Liver (tissue), 9 donors: ENCODE data around the gene IL1RAPL2. TPM values are rescaled to one million over a fixed set of nuclear protein-coding genes. Genes with fewer than 3 reads are reported as not detected.

Source experiments
- DNase-seq: peaks from one replicate; pipeline ENCODE4 v3.0.0-alpha.2; 2017; ENCODE audit warnings: low spot score
- H3K27ac ChIP-seq, 2 donors: one replicate each; pipeline ENCODE4 v1.7.0; 2013; ENCODE audit warnings: inconsistent platforms in 2 of 2, low read length in 2 of 2, control low read depth in 1 of 2, low read depth in 1 of 2, mild to moderate bottlenecking in 1 of 2
- H3K27me3 ChIP-seq, 4 donors: one replicate each; pipeline versions ENCODE4 v1.6.1 to v1.7.0; 2013; ENCODE audit warnings: low read length in 3 of 4, inconsistent platforms in 1 of 4, mild to moderate bottlenecking in 1 of 4, moderate library complexity in 1 of 4; ENCODE audit not compliant: control insufficient read depth in 4 of 4, insufficient read depth in 4 of 4
- H3K36me3 ChIP-seq, 4 donors: one replicate each; pipeline versions ENCODE4 v1.6.1 to v1.7.0; 2013; ENCODE audit warnings: low read length in 3 of 4, mild to moderate bottlenecking in 3 of 4, low read depth in 1 of 4, moderate library complexity in 1 of 4; ENCODE audit not compliant: control insufficient read depth in 4 of 4, insufficient read depth in 3 of 4
- H3K4me1 ChIP-seq, 4 donors: one replicate each; pipeline versions ENCODE4 v1.6.1 to v1.7.0; 2013; ENCODE audit warnings: low read length in 3 of 4, mild to moderate bottlenecking in 3 of 4, moderate library complexity in 1 of 4; ENCODE audit not compliant: control insufficient read depth in 4 of 4, insufficient read depth in 4 of 4
- H3K4me3 ChIP-seq, 3 donors: one replicate each; pipeline versions ENCODE4 v1.6.1 to v1.7.0; 2013; ENCODE audit warnings: low read length in 3 of 3, control low read depth in 1 of 3, low read depth in 1 of 3, mild to moderate bottlenecking in 1 of 3
- H3K9ac ChIP-seq, 2 donors: one replicate each; pipeline ENCODE4 v1.7.0; 2013; ENCODE audit warnings: low read length in 2 of 2, mild to moderate bottlenecking in 2 of 2, moderate library complexity in 2 of 2, control low read depth in 1 of 2, low read depth in 1 of 2
- H3K9me3 ChIP-seq, 4 donors: one replicate each; pipeline versions ENCODE4 v1.6.1 to v1.7.0; 2013; ENCODE audit warnings: low read length in 3 of 4; ENCODE audit not compliant: control insufficient read depth in 4 of 4
- EGR1 ChIP-seq, 2 donors: IDR thresholded peaks; 2 replicates each; pipeline ENCODE4 v1.6.1; 2016 to 2018; ENCODE audit warnings: antibody characterized with exemption in 2 of 2, low read depth in 2 of 2
- FOXA1 ChIP-seq: IDR thresholded peaks from 2 replicates; pipeline ENCODE4 v1.6.1; 2016; ENCODE audit warnings: antibody characterized with exemption
- FOXA2 ChIP-seq: IDR thresholded peaks from 2 replicates; pipeline ENCODE4 v1.6.1; 2016; ENCODE audit warnings: antibody characterized with exemption
- GABPA ChIP-seq, 2 donors: IDR thresholded peaks in 1 of 2; conservative IDR thresholded peaks in 1 of 2; 2 replicates each; pipeline ENCODE4 v1.6.1; 2016; ENCODE audit warnings: antibody characterized with exemption in 2 of 2, mild to moderate bottlenecking in 1 of 2, moderate library complexity in 1 of 2
- HNF4A ChIP-seq, 2 donors: conservative IDR thresholded peaks; 2 replicates each; pipeline ENCODE4 v1.6.1; 2016; ENCODE audit warnings: antibody characterized with exemption in 2 of 2, mild to moderate bottlenecking in 2 of 2
- HNF4G ChIP-seq: IDR thresholded peaks from 2 replicates; pipeline ENCODE4 v1.6.1; 2016; ENCODE audit warnings: antibody characterized with exemption
- JUND ChIP-seq, 2 donors: IDR thresholded peaks; 2 replicates each; pipeline ENCODE4 v1.6.1; 2016; ENCODE audit warnings: antibody characterized with exemption in 2 of 2
- NR2F2 ChIP-seq: IDR thresholded peaks from 2 replicates; pipeline ENCODE4 v1.6.1; 2016; ENCODE audit warnings: antibody characterized with exemption
- RAD21 ChIP-seq, 2 donors: IDR thresholded peaks; 2 replicates each; pipeline ENCODE4 v1.6.1; 2016; ENCODE audit warnings: antibody characterized with exemption in 2 of 2, mild to moderate bottlenecking in 2 of 2
- RXRA ChIP-seq, 2 donors: IDR thresholded peaks; 2 replicates each; pipeline ENCODE4 v1.6.1; 2017 to 2018; ENCODE audit warnings: antibody characterized with exemption in 2 of 2, mild to moderate bottlenecking in 1 of 2
- SP1 ChIP-seq: IDR thresholded peaks from 2 replicates; pipeline ENCODE4 v1.6.1; 2018; ENCODE audit warnings: antibody characterized with exemption, mild to moderate bottlenecking
- TAF1 ChIP-seq: conservative IDR thresholded peaks from 2 replicates; pipeline ENCODE4 v1.6.1; 2016; ENCODE audit warnings: antibody characterized with exemption, mild to moderate bottlenecking
- YY1 ChIP-seq: IDR thresholded peaks from 2 replicates; pipeline ENCODE4 v1.6.1; 2016; ENCODE audit warnings: antibody characterized with exemption, mild to moderate bottlenecking
- polyA plus RNA-seq, 2 donors: library from polyadenylated mRNA; stranded (reverse) in 1 of 2; unstranded in 1 of 2; fragments of 200-250 nt in 1 of 2; fragments of >200 nt in 1 of 2; fragmentation: Nextera tagmentation in 1 of 2; extraction: Ambion mirVana in 1 of 2; gene quantifications; one replicate each; pipeline versions ENCODE4 v1.2.1 to v1.2.3, GENCODE V29; 2013 to 2015
- total RNA-seq, 2 donors: library from RNA; depleted of rRNA; stranded (reverse); fragments of >200 nt; gene quantifications; one replicate each; pipeline ENCODE4 v1.2.3, GENCODE V29; 2014
- TF ChIP-seq, protein P1 (sequence below): IDR thresholded peaks from 2 replicates; pipeline ENCODE4 v1.6.1; 2016; ENCODE audit warnings: antibody characterized with exemption, mild to moderate bottlenecking
- TF ChIP-seq, protein P2 (sequence below): IDR thresholded peaks from 2 replicates; pipeline ENCODE4 v1.6.1; 2016; ENCODE audit warnings: antibody characterized with exemption
- TF ChIP-seq, protein P3 (sequence below): fragments of 150-350 bp; IDR thresholded peaks from 2 replicates; pipeline ENCODE4 v1.5.1; 2017; ENCODE audit warnings: improper control_type of control experiment, low read depth, low read length; ENCODE audit not compliant: missing input control
- TF ChIP-seq, protein P4 (sequence below): IDR thresholded peaks from 2 replicates; pipeline ENCODE4 v1.6.1; 2016; ENCODE audit warnings: antibody characterized with exemption
- TF ChIP-seq, protein P5 (sequence below): IDR thresholded peaks from 2 replicates; pipeline ENCODE4 v1.6.1; 2016; ENCODE audit warnings: antibody characterized with exemption
- donor health status: healthy.
- donor health status: healthy.
- donor health status: healthy.
- donor health status: healthy.
- donor health status: healthy.

Gene IL1RAPL2
- total and polyA plus RNA-seq, 4 donors, result 0.20 to 1.6 (median 0.91) TPM

DNA sequence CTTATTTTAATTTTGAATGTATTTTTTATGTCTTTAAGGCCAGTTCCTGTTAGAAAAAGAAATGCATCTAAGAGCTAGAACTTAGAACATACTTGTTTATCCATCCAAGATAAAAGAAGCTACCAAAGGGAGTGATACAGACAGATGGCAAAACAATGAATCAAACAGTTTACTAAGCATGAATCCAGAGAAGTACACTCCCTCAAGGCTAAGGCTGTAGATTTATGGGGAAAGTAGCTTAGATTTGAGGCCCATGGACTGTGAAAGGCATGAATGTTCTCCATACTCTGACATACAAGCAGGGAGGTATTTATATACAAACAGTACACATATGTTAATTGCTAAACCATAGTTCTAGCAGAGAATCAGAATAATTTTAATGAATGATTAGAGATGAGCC, 1001.1 kb downstream of the IL1RAPL2 start:
- Histone ChIP-seq H3K36me3 (no peaks in the 10 kb centered on the region), H3K9ac (no peak overlapping the region), H3K4me1 (no peaks in the 10 kb centered on the region), H3K9me3 (no peaks in the 10 kb centered on the region), H3K27me3 (no peaks in the 10 kb centered on the region), H3K4me3 (no peak overlapping the region), H3K27ac (no peak overlapping the region)
- TF ChIP-seq SP1 (no peak), RXRA (IDR thresholded peaks at IDR 0.05) (no peak), FOXA2 (no peak), NR2F2 (no peak), JUND (IDR thresholded peaks at IDR 0.05) (no peak), FOXA1 (no peak), YY1 (no peak), TAF1 (no peak), EGR1 (IDR thresholded peaks at IDR 0.05; ENCODE audit: low read depth in 2 of 2) (no peak), HNF4G (no peak), GABPA (IDR thresholded peaks at IDR 0.05 in 1 of 2, conservative IDR thresholded peaks at IDR 0.05 in 1 of 2) (no peak), HNF4A (conservative IDR thresholded peaks at IDR 0.05) (no peak), RAD21 (IDR thresholded peaks at IDR 0.05) (no peak)
- TF ChIP-seq, protein P1, sequence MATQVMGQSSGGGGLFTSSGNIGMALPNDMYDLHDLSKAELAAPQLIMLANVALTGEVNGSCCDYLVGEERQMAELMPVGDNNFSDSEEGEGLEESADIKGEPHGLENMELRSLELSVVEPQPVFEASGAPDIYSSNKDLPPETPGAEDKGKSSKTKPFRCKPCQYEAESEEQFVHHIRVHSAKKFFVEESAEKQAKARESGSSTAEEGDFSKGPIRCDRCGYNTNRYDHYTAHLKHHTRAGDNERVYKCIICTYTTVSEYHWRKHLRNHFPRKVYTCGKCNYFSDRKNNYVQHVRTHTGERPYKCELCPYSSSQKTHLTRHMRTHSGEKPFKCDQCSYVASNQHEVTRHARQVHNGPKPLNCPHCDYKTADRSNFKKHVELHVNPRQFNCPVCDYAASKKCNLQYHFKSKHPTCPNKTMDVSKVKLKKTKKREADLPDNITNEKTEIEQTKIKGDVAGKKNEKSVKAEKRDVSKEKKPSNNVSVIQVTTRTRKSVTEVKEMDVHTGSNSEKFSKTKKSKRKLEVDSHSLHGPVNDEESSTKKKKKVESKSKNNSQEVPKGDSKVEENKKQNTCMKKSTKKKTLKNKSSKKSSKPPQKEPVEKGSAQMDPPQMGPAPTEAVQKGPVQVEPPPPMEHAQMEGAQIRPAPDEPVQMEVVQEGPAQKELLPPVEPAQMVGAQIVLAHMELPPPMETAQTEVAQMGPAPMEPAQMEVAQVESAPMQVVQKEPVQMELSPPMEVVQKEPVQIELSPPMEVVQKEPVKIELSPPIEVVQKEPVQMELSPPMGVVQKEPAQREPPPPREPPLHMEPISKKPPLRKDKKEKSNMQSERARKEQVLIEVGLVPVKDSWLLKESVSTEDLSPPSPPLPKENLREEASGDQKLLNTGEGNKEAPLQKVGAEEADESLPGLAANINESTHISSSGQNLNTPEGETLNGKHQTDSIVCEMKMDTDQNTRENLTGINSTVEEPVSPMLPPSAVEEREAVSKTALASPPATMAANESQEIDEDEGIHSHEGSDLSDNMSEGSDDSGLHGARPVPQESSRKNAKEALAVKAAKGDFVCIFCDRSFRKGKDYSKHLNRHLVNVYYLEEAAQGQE, result no peak
- TF ChIP-seq, protein P2, sequence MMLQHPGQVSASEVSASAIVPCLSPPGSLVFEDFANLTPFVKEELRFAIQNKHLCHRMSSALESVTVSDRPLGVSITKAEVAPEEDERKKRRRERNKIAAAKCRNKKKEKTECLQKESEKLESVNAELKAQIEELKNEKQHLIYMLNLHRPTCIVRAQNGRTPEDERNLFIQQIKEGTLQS, result no peak
- TF ChIP-seq, protein P3, sequence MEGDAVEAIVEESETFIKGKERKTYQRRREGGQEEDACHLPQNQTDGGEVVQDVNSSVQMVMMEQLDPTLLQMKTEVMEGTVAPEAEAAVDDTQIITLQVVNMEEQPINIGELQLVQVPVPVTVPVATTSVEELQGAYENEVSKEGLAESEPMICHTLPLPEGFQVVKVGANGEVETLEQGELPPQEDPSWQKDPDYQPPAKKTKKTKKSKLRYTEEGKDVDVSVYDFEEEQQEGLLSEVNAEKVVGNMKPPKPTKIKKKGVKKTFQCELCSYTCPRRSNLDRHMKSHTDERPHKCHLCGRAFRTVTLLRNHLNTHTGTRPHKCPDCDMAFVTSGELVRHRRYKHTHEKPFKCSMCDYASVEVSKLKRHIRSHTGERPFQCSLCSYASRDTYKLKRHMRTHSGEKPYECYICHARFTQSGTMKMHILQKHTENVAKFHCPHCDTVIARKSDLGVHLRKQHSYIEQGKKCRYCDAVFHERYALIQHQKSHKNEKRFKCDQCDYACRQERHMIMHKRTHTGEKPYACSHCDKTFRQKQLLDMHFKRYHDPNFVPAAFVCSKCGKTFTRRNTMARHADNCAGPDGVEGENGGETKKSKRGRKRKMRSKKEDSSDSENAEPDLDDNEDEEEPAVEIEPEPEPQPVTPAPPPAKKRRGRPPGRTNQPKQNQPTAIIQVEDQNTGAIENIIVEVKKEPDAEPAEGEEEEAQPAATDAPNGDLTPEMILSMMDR, result no peak
- TF ChIP-seq, protein P4, sequence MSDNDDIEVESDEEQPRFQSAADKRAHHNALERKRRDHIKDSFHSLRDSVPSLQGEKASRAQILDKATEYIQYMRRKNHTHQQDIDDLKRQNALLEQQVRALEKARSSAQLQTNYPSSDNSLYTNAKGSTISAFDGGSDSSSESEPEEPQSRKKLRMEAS, result no peak
- TF ChIP-seq, protein P5, sequence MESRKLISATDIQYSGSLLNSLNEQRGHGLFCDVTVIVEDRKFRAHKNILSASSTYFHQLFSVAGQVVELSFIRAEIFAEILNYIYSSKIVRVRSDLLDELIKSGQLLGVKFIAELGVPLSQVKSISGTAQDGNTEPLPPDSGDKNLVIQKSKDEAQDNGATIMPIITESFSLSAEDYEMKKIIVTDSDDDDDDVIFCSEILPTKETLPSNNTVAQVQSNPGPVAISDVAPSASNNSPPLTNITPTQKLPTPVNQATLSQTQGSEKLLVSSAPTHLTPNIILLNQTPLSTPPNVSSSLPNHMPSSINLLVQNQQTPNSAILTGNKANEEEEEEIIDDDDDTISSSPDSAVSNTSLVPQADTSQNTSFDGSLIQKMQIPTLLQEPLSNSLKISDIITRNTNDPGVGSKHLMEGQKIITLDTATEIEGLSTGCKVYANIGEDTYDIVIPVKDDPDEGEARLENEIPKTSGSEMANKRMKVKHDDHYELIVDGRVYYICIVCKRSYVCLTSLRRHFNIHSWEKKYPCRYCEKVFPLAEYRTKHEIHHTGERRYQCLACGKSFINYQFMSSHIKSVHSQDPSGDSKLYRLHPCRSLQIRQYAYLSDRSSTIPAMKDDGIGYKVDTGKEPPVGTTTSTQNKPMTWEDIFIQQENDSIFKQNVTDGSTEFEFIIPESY, result no peak
- DNase-seq, result no peak
